CD4-positive, alpha-beta T cell (primary cell): ENCODE measurements around the gene PDPK1. TPM values are rescaled to one million over a fixed set of nuclear protein-coding genes. Genes with fewer than 3 reads are reported as not detected.
"Not testable (repeated sequence)": the region's sequence is repeated elsewhere in the genome, so short reads cannot be mapped to it uniquely, and the experiment has no call there.

Source experiments
- ATAC-seq: fragments of 200-7000 bp; cut with Tn5 transposase; one replicate; pipeline ENCODE4 v1.10.0; 2022; ENCODE audit warnings: mild to moderate bottlenecking; ENCODE audit not compliant: poor library complexity
- CTCF ChIA-PET: fragments of 350-600 bp; sonication (Branson Sonifier 250); formaldehyde crosslinking; loops from one replicate; lab custom pipeline; 2021; ENCODE audit warnings: antibody characterized with exemption, inconsistent platforms; lab: Charles Lee
- POLR2A ChIA-PET: fragments of 350-600 bp; sonication (Branson Sonifier 250); formaldehyde crosslinking; loops from one replicate; lab custom pipeline; 2021; ENCODE audit warnings: antibody characterized with exemption, inconsistent platforms; lab: Charles Lee
- DNase-seq, 14 experiments: peaks; one replicate each; pipeline ENCODE4 v3.0.0-alpha.2; 2013 to 2020; ENCODE audit warnings: mixed read lengths in 2 of 14
- H3K27ac ChIP-seq, 2 donors: one replicate each; pipeline versions ENCODE4 v1.5.1 to v1.7.0; 2013; ENCODE audit warnings: low read length in 2 of 2, low read depth in 1 of 2, mild to moderate bottlenecking in 1 of 2
- H3K27me3 ChIP-seq, 2 experiments: 1 replicate in 1 of 2; 2 replicates in 1 of 2; pipeline versions ENCODE4 v1.6.1 to v1.7.0; 2013; ENCODE audit warnings: low read length in 2 of 2, control low read depth in 1 of 2, mild to moderate bottlenecking in 1 of 2, moderate library complexity in 1 of 2; ENCODE audit not compliant: insufficient read depth in 2 of 2, control insufficient read depth in 1 of 2
- H3K36me3 ChIP-seq: one replicate; pipeline ENCODE4 v1.6.1; 2013; ENCODE audit warnings: low read length, control low read depth; ENCODE audit not compliant: insufficient read depth
- H3K4me1 ChIP-seq: one replicate; pipeline ENCODE4 v1.6.1; 2013; ENCODE audit warnings: low read length, control low read depth; ENCODE audit not compliant: insufficient read depth
- H3K4me3 ChIP-seq: one replicate; pipeline ENCODE4 v1.5.1; 2013; ENCODE audit warnings: mild to moderate bottlenecking, low read length, moderate library complexity
- H3K9me3 ChIP-seq, 2 experiments: 1 replicate in 1 of 2; 2 replicates in 1 of 2; pipeline versions ENCODE4 v1.6.1 to v1.7.0; 2013; ENCODE audit warnings: low read length in 2 of 2, mild to moderate bottlenecking in 2 of 2, control low read depth in 1 of 2, moderate library complexity in 1 of 2; ENCODE audit not compliant: control insufficient read depth in 1 of 2, insufficient read depth in 1 of 2
- H3K27ac Mint-ChIP-seq: one replicate; pipeline ENCODE4 v1.8.0; 2020; ENCODE audit warnings: mixed read lengths
- H3K27me3 Mint-ChIP-seq: one replicate; pipeline ENCODE4 v1.8.0; 2021; ENCODE audit warnings: mixed read lengths
- H3K36me3 Mint-ChIP-seq: one replicate; pipeline ENCODE4 v1.8.0; 2021; ENCODE audit warnings: low read depth, mixed read lengths
- H3K4me1 Mint-ChIP-seq: one replicate; pipeline ENCODE4 v1.8.0; 2021; ENCODE audit warnings: low read depth, mixed read lengths
- H3K4me3 Mint-ChIP-seq: one replicate; pipeline ENCODE4 v1.8.0; 2020; ENCODE audit warnings: mild to moderate bottlenecking, mixed read lengths
- H3K9me3 Mint-ChIP-seq: one replicate; pipeline ENCODE4 v1.8.0; 2020; ENCODE audit warnings: mixed read lengths
- CTCF ChIP-seq: fragments of 200-600 bp; IDR thresholded peaks from one replicate; pipeline ENCODE4 v1.8.0; 2022; ENCODE audit warnings: antibody characterized with exemption, mild to moderate bottlenecking
- intact Hi-C, 2 experiments: fragments of 100-400 bp; cut with DNase I in 1 of 2; cut with micrococcal nuclease in 1 of 2; formaldehyde crosslinking; loops; one replicate each; pipeline versions ENCODE4 v1.15.1 to v1.9.0; 2023 to 2025; cut with DNase I, micrococcal nuclease
- total RNA-seq, 174 experiments: library from RNA in 2 of 174; stranded (reverse) in 2 of 174; gene quantifications; one replicate each; pipeline ENCODE4 v1.2.3 and lab custom pipeline; 2021 to 2026

PDPK1 gene
- total RNA-seq, 2 experiments from 2014 or later: 46.1 to 51.1 TPM

- peak; percentile 72 for ATAC-seq
- POLR2A ChIA-PET: interaction anchor here (0.7 to 1.5 kb wide), 3 partner anchors 70 to 149 kb away, joined by 3 read pairs; partner anchors contain the start of genes KCTD5 and SRRM2
These were observed 65.6 kb downstream of the PDPK1 start for GRCh38 chr16:2603165-2604015.

GRCh38 chr16:2604016-2604369 is 66.2 kb downstream of the PDPK1 start:
- H3K9me3 ChIP-seq, H3K27me3 ChIP-seq, H3K27me3 Mint-ChIP-seq, H3K27ac ChIP-seq, H3K4me1 ChIP-seq, intact Hi-C loops, H3K9me3 Mint-ChIP-seq, DNase-seq, CTCF ChIA-PET, H3K36me3 ChIP-seq: not testable (repeated sequence)
- POLR2A ChIA-PET: interaction anchor here (1.5 kb wide), 1 partner anchor 78 kb away, joined by 3 read pairs; the partner anchor contains the start of gene KCTD5
- Mint-ChIP-seq H3K27ac (peak overlapping the region; percentile 80), H3K36me3 (peaks cover 12% of the 10 kb centered on the region), H3K4me1 (peaks cover 23% of the 10 kb centered on the region), H3K4me3 (peak overlapping the region; percentile 98)
- peak; percentile 8 for ATAC-seq
- H3K4me3 ChIP-seq: peak overlapping the region; percentile 99

More at GRCh38 chr16:2603165-2604015, 65.6 kb downstream of the PDPK1 start:
- peak overlapping the region; percentile 99 for H3K4me3 ChIP-seq
- intact Hi-C loops: no loop called here
- CTCF ChIA-PET: no interaction called here
- no peaks in the 10 kb centered on the region for H3K9me3 ChIP-seq
- Mint-ChIP-seq H3K4me1 (peaks cover 23% of the 10 kb centered on the region), H3K27me3 (no peaks in the 10 kb centered on the region), H3K4me3 (peak overlapping the region; percentile 98), H3K36me3 (peaks cover 18% of the 10 kb centered on the region), H3K9me3 (no peaks in the 10 kb centered on the region), H3K27ac (peak overlapping the region; percentile 80)
- H3K36me3 ChIP-seq: peaks cover 6% of the 10 kb centered on the region
- DNase-seq: peak; percentile 57 to 85 (median 70)
- peaks cover 9% of the 10 kb centered on the region for H3K4me1 ChIP-seq
- no peak for TF ChIP-seq CTCF
- H3K27ac ChIP-seq: peak overlapping the region; percentile 36 to 60
- no peaks in the 10 kb centered on the region for H3K27me3 ChIP-seq

GRCh38 chr16:2606820-2607219 is 69.0 kb downstream of the PDPK1 start:
- CTCF ChIA-PET, H3K27ac ChIP-seq: not testable (repeated sequence)
- peaks cover 24% of the 10 kb centered on the region for H3K36me3 Mint-ChIP-seq

GRCh38 chr16:2609345-2609744 is 71.5 kb downstream of the PDPK1 start:
- H3K4me1 ChIP-seq, CTCF ChIA-PET, H3K36me3 ChIP-seq, H3K4me1 Mint-ChIP-seq, H3K9me3 Mint-ChIP-seq, H3K27me3 Mint-ChIP-seq, H3K27ac ChIP-seq, intact Hi-C loops, H3K4me3 ChIP-seq, H3K9me3 ChIP-seq, DNase-seq, H3K27me3 ChIP-seq, POLR2A ChIA-PET, H3K27ac Mint-ChIP-seq, H3K4me3 Mint-ChIP-seq, ATAC-seq: not testable (repeated sequence)
- peaks cover 14% of the 10 kb centered on the region for H3K36me3 Mint-ChIP-seq

More at GRCh38 chr16:2606820-2607219, 69.0 kb downstream of the PDPK1 start:
- POLR2A ChIA-PET, H3K27ac Mint-ChIP-seq, H3K9me3 ChIP-seq, H3K36me3 ChIP-seq, intact Hi-C loops, ATAC-seq, H3K27me3 ChIP-seq, H3K4me3 Mint-ChIP-seq, H3K4me1 ChIP-seq, DNase-seq, H3K9me3 Mint-ChIP-seq, H3K27me3 Mint-ChIP-seq, H3K4me3 ChIP-seq: not testable (repeated sequence)
- H3K4me1 Mint-ChIP-seq: peaks cover 23% of the 10 kb centered on the region
